ENCODE data around the gene NACC2. TPM values are rescaled to one million over a fixed set of nuclear protein-coding genes. Genes with fewer than 3 reads are reported as not detected.
"Not testable (repeated sequence)": the region's sequence is repeated elsewhere in the genome, so short reads cannot be mapped to it uniquely, and the experiment has no call there.

Gene NACC2
- total RNA-seq, 1 experiment from 2014 or later, result 28.3 TPM

DNA sequence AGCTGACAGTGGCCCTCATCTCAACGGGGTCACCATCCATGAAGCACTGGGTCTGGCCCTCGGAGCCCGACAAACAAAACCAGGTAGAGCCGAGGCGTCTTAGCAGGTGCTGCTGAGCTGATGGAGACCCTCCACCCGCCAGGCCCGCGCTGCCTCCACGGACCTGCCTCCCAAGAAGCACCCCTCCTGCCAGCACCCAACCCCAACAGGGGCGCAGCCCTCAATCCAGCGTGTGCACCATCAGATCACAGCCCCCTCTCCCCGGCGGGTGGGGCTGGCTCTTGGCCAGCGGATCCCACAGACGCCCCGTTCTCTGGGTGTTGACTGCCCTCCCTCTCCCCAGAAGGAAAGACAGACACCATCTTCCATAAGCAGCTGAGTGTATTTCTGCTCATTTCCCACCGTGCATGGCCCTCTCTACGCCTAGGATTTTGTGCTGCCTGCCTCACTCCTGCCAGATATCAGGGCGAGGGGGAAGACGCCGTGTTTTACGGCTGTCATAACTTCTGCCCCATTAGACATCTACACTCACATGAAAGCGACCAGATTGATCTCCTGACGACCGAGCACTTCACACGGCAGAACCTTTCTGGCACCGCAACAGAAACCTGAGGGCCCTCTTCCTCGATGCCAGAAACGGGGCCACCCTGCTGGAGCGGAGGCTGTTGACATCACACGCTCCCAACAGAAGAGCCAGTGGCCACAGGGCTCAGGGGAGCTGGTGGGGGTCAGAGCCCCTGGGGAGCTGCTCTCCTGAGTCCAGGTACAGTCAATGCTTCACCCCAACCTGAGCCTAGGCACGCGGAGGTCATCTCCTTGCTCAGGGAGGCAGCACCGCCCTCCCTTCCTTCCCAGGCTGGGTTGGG is 12.4 kb downstream of the NACC2 start:
- DNase-seq (ENCODE audit: low read depth), result no peak

DNA sequence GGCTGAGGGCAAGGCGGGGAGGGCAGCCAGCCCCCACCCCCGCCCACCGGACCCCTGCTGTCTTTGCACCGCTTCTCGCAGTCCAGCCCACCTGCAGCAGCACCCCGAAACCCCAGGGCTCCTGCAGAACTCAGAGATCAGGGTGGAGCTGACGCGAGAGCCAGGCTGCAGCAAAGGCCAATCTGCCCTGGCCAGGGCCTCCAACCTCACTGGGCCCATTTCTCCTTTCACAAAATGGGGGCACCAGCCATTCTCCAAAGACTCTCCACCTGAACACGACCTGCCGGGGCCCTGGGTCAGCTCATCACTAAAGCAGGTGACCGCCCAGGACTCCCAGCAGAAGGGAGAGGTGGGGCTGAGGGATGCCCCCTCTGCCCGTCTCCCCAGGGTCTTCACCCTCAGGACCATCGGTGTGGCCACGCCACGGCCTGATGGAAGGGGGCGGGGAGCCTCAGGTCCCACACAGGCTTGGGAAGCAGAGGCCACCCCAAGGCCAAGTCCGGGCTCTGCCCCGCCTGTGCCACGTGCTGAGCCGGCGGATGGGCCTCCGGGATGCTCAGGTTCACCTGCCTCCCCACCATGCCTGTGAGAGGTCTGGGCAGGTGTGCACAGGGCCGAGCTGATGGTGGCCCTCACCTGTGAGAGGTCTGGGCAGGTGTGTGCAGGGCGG is 13.1 kb downstream of the NACC2 start:
- DNase-seq (ENCODE audit: low read depth), result no peak

DNA sequence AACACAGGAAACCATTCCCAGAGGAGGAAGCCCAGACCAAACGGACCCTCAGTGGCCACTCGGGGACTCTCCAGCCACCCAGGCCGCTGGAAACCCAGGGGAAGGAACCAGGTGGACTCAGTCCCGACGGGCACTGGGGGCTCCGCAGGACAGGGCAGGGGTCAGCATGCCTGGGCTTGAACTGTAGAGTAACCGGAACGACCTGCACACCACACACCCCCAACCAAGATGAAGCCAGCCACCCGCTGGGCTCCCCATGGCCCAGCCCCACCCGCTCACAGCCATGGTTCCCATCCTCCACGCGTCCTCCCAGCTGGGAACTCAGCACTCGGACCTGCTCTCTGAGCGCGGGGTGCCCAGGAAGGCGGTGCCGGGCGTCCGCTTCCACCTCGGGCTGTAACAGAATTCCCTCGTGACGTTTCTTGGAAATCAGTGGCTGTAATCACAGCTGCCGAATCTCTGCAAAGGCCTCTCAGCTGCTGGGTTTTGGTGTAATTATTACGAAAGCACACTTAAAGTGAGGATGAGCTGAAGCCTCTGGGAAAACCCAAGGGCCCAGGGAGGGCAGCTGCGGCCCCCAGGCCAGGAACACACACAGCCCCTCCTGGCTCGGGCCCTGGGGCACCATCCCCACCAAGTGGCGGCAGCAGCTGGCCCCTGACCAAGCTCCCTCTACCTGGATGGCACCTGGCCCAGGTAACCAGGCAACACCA is 13.8 kb downstream of the NACC2 start:
- DNase-seq (ENCODE audit: low read depth), result no peak

DNA sequence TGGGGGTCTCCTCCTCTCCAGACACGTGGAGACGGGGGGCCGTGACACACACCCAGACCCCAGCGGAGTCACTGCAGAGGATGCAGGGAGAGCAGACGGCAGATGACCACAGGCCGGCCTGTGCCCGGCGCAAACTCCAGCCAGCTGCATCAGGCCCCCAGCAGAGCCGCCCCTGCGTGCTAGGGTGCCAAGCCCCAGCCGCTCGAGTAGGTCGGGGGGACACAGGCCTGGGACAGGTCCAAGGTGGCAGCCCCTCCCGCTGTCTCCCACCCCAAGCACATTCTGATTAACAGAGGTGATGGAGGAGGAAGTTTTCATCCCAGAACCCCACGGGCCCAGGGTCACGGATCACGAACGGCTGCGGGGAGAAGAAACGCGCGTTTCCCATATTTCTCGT is 14.4 kb downstream of the NACC2 start:
- DNase-seq (ENCODE audit: low read depth), result no peak

DNA sequence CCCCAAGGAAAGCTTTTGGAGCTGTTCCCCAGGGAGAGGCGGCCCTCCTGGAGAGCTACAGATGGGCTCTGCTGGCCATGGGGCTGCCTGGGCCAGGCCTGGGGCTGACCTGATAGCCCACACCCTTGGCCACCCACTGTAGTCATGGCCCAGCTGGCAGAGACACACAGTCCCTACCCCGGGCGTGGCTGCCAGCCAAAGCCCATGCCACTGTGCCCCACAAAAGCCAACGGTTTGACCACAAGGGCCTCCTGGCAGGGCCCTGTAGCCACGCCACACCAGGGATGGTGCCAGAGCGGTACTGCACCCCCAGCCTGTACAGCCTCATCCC is 15.2 kb downstream of the NACC2 start:
- no peak for DNase-seq (ENCODE audit: low read depth)

DNA sequence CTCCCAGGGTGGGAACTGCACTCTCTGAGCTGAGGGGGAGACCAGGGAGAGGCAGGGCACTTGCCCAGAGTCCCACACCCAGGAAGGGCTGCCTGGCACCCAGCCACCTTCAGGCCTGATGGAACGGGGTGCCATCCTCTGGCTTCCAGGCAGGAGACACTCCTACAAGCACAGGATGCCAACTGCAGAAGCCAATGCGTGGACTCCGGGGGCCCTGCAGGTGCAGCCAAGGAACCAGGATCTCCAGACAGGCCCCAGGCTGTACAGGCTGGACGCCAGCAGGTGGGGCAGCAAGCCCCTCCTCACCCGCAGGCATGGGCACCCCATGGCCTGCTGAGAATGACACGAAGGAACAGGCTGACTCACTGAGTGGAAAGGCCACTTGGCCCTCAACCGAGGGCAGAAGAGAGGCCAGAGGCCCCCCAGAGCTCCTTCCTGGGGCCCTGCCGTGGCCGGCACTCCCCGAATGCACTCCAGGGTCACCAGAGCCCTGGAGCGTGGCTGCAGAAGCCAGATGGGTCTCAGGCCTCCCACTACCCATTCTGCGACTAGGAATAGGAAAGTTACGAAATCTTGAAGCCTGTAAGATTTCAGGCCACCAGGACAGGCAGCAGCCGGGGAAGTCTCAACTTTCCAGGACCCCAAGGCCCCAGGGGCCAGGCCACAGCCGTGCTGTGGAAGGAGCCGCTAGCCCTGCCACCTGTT is 15.7 kb downstream of the NACC2 start:
- no peak for DNase-seq (ENCODE audit: low read depth)

DNA sequence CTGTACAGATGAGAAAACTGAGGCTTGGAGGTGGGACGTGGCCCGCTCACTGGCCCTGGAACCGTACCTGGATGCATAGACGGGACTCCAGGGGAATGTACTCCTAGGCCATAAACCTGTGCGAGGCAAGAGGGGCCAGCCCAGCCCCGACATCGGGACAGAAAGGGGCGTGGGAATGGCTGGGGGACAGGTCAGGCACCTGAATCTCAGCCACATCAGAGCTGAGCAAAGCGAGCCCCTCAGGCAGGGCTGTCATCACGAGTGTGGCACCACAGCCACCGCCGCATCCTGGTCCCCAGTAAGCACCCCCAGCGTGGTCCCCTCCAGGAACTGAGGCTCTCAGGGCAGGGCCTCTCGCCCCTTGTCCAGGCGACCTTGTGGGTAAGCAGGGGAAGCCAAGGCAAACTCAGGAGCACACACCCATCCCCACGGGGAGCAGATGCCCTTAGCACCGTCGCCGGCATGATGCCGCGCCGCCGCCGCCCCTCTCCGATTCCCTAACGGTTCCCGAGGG is 16.5 kb downstream of the NACC2 start:
- no peak for DNase-seq (ENCODE audit: low read depth)

DNA sequence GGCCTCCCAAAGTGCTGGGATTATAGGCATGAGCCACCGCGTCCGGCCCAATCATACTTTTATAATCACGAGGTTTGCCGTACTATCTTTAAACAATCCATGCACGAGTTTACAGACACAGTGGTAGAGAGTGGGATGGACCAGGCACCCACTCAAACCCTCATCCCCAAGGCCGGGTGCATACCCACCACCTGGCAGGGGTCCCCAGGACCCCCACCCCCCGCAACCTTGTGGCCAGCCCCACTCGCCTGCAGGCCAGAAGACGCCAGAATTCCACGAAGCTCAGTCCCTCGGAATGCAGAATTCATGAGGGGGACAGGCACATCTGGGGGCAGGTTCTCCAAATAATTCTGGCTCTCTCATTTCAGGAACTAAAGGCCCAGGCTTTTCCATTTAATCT is 17.1 kb downstream of the NACC2 start:
- no peak for DNase-seq (ENCODE audit: low read depth)

DNA sequence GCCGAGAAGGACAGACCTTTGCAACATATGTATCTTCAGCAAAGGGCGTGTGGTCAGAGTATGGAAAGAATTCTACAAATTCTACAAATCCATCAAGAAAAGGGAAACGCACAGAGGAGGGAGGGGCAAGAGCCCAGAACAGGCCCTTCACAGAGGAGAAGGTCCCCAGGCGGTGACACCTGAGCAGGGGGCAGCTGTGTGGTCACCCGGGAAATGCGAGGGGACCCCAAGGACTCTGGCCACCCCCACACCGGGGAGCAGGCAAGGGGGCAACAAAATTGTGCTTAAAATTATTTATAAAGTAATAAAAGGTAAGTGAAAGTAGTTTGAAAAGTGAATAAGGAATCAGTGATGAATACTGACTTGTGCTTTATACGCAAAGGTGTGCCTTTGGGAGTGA is 17.6 kb downstream of the NACC2 start:
- DNase-seq (ENCODE audit: low read depth), result no peak

DNA sequence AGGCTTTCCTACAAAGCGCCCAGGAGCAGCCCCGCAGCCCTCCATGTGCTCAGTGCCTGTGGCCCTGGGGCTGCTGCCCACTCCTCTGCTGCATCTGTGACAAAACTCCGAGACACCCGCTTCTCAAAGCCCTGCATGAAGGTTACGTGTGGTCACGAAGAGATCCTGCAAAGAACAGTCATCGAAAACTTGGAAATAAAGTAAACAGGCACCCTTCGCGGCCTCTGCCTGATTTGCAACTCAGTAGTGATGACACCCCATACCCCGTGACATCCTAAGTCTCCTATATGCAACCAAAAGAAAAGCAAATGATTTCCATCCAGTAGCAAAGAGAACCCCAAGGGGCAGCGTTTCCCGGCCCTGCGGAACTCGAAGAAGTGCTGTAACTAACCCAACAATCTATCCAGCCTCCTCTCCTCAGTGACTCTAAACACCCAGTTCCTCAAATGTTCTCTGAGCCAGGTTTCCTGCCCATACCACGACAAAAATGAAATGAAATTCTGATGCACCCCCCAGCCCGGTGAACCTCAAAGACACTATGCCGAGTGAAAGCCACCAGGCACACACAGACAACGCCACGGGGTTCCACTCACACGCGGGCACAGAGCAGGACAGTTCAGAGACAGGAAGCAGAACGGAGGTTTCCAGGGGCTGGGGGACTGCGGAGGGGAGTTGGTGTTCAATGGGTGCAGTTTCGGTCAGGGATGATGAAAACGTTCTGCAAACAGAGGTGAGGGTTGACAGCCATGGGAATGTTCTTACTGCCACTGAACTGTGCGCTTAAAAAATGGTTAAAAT is 19.0 kb downstream of the NACC2 start:
- DNase-seq (ENCODE audit: low read depth), result no peak

DNA sequence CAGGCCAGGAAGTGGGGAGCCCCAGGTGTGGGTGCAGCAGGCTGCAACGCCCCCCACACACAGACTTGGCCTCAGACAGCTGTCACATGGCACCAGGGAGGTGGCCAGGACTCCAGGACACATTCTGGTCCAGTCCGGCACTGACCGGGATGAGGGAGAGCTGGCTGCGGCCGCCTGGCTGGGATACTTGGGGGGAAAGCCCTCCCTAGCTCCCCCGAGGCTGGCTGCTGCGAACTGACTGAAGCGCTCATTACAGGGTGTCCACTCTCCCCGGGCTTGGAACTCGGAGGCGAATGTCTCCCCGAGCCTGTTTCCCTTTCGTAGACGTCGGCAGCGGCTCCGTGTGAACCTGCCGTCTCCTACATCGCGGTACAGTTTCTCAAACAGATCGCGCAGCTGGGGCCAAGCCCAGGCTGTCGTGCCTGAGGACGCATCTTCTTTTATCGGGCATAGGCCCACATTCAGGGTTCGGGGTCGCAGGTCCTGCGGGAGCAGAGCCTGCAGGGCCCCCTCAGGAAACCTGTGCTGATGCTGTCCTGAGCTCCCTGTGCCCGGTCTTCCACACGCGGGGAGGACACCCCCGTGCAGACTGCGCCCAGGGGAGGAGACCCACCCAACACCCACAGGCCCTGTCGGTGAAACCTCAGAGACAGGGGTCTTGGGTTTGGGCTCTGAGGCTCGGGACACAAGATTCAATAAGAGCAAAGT is 19.8 kb downstream of the NACC2 start:
- DNase-seq (ENCODE audit: low read depth), result no peak

DNA sequence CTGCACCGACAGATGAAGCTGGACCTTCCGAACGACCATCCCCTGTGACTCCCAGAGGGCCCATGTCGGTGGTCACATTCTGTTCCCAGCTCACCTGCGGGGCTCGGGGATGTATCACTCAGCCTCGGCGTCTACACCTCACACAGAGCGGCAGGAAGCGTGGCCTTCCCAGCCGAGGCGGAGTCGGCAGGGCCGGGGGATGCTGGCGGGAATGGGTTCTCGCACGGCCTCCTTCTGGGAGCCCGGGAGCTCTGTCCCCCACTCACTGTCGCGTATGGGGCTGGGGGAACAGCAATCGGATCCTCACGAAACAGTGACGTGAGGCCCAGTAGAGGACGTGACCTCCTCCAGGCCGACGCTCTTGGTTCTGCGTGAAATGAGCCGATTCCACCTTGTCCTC is 20.4 kb downstream of the NACC2 start:
- DNase-seq (ENCODE audit: low read depth), result no peak

DNA sequence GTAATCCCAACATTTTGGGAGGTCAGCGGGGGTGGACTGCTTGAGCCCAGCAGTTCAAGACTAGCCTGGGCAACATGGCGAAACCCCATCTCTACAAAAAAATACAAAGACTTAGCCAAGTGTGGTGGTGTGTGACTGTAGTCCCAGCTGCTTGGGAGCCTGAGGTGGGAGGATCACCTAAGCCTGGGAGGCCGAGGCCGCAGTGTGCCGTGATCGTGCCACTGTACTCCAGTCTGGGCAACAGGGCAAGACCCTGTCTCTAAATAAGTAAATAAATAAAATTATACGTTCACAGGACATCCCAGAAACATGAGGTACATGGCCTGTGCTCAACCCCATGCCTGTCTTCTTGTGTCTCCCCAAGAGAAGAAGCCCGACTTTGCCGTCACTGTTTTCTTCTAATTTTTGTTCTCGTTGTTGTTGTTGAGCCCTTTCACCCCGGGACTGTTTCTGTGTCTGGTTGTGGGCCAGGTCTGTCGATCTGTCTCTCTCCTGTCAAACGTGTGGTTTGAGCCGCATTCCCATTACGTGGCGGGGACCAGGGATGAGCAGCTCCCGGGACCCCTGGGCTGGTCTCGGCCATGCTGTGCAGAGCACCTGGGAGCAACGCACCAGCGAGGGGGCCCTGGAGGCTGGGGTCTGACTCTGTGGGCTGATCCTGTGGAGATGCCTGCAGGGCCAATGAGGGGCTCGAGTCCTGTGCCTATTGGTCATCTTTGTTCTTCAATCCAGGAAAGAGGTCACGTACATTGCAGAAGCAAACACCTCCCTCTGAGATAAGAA is 32.2 kb downstream of the NACC2 start:
- DNase-seq (ENCODE audit: low read depth), result no peak

DNA sequence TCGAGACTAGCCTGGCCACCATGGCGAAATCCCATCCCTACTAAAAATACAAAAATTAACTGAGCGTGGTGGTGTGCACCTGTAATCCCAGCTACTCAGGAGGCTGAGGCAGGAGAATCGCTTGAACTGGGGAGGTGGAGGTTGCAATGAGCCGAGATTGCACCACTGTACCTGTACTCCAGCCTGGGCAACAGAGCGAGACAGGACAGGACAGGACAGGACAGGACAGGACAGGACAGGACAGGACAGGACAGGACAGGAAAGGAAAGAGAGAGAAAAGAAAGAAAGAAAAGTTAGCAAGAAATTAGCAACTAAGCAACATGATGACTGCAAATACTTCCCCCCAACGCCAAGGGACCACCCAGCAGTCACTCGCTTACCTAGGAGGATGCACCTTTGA is 33.2 kb downstream of the NACC2 start:
- DNase-seq (ENCODE audit: low read depth), result not testable (repeated sequence)

DNA sequence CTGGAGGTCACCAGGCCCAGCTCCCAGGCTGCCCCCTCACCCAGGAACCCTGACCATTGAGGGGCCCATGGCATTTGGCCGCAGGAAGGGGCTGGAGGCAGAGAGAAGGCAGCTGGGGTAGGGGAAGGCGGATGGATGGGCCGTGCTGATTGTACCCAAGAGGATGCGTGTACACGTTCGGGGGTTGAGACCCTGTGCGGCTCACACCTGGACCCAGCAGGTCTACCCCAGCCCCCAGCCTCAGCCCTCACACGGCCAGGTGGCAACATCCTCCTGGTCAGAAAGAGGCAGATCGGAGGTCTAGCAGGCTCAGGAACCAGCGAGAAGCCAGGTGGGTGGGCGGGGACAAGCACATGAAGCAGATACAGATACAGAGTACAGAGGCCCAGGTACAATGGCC is 33.7 kb downstream of the NACC2 start:
- no peak for DNase-seq (ENCODE audit: low read depth)

DNA sequence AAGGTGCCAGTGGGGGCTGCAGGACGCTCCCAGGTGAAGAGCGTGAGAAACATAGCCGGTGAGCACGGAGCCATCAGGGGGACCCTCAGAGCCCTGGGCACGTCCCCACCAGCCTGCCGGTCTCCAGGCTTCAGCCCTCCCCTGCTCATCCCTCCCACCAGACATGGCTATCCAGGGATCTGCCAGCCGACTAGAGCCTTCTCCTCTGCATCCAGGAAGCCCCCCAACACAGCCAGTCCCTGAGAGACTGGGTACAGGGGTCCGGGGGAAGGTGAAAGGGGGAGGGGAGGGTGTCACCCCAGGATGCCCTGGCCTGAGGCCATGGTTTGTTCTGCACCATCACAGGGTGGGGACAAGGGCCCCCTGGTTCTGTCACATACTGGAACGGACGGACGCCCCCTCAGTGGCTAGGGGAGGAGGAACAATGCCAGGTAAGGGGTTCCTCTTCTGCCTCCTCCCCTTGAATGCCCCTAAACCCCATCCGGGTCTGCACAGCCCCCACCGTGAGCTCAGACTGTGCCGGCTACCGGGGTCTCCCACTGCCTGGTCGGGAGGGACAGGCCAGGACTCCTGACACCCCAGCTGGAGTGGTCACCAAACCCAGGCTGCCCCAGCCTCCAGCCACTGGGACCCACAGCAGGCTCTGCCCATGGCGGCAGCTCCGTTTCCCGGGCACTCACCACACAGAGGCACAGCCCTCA is 34.3 kb downstream of the NACC2 start:
- no peak for DNase-seq (ENCODE audit: low read depth)

DNA sequence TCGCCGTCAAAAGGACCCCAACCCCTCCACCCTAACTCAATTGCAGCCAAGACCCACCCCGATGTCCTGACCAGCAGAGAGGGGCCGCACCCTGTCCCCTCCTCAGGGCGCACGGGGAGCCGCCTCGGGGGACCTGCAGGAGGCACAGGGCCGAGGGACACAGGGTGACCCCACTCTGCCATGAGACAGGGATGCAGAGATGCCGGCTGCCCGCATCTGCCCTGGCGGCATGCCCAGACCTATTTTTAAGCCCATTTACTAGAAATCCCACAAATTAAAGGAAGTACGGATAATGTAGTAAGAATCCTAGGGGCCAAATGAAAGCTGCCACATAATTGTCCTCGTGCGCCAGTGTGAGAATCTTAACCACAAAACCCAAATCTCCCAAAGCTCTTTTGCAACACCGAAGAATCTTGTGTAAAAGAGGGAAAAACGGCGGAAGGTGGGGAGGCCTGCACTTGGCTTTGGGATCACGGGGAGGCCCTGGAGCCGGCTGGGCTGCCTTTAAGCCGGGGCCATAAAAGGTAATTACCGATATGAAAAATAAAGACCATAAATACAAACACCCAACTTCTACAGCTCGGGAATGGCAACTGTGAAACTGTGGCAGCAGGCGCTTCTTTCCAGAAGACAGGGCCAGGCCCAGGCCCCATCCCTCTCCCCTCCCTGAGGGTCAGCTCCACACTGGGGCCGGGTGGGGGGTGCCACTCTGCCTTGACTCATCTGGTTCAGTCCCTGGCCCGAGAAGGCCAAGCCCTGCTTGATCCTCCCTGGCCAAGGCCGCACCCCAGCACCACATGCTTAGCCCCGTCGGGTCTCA is 35.0 kb downstream of the NACC2 start:
- DNase-seq (ENCODE audit: low read depth), result no peak

DNA sequence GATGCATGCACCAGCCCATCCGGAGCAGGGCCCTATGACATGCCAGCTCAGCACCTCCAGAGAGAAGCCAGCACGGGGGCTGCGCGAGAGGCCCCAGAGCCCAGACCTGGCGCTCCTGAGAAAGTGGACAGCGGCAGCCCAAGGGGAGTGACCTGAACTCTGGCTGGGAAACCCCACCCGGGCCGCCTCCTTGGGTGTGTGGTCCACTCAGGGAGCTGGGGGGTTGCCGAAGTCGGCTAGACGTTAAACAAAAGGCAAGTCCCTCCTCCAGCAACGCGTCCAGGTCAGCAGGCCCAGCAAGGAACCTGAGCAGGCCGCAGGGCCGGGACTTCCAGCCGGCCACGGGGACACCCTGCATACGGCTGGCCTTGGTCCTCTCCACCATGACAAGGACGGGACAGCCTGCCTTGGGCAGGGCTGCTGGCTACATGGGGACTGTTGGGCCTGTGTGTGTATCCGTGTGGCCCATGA is 35.7 kb downstream of the NACC2 start:
- DNase-seq (ENCODE audit: low read depth), result no peak
